CD4-positive, alpha-beta T cell treated with Interleukin-17A for 4 hours (primary cell): ENCODE data around the gene CLASP1.
"Not testable (repeated sequence)": the region's sequence is repeated elsewhere in the genome, so short reads cannot be mapped to it uniquely, and the experiment has no call there.

ENCODE experiments used
- DNase-seq: peaks from one replicate; pipeline ENCODE4 v3.0.0-alpha.2; 2020; ENCODE audit warnings: mixed read lengths

The CLASP1 gene

DNA sequence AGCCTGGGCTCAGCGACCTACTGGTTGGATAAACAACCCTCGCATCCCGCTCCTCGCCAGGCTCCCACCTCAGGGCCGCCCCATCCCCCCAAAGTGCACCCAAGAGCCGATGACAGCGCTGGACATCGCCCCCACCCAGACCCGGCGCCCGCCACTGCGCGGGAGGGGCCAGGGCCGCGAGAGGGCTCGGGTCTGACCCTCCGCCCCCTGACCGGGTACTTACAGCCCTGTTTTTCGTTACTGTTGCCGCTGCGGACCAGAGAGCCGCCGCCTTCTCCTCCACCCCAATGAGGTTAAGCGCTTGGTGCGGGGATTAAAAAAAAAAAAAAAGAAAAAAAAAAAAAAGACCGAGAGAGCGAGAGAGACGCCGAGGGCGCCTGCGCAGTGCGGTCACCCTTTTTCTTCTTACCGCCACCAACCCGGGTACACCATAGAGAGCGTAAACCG, at the start of gene CLASP1:
Gene CLASP1, minus strand, starts transcription at position 314 of the 447 bp plus-strand sequence. CDS start 43,567 bp downstream, outside the sequence.
- DNase-seq = no peak

DNA sequence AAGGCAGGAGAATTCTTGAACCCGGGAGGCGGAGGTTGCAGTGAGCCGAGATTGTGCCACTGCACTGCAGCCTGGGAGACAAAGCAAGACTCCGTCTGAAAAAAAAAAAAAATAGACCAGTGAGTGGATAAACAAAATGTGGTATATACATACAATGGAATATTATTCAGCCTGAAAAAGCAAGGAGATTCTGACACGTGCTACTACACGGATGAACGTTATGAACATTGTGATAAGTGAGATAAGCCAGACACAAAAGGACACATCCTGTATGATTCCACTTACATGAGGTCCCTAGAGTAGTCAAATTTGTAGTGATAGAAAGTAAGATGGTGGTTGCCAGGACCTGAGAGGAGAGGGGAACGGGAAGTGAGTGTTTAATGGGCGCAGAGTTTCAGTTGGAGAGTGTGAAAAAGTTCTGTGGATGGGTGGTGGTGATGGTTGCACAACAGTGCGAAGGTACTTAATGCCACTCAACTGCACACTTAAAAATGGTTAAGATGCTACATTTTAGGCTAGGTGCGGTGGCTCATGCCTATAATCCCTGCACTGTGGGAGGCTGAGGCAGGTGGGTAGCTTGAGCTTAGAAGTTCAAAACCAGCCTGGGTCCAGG, 49.2 kb upstream of the CLASP1 start:
- peak; percentile 14 for DNase-seq

DNA sequence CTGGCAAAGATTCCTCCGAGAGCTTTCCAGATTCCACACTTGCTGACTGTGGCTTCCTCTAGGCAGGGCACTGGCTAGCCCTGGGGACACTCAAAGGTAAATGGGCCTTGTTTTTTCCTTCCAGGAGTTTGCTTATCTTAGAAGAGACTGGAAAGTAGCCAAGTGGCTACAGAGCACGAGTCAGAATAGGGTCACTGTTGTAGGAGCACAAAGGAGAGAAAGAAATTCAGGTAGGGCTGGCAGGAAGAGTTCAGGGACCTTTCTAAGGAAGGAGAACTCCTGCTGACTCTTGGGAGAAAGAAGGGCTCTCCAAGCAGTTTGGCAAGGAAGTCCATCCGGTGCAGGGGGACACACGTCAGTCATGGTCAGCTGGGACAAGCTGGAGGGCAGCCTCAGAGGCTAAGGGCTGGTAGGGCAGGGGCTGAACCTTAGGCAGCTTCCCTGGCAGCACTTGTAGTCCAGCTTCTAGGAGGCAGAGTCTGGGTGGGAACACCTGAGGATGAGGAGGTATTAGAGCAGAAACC, 47.9 kb upstream of the CLASP1 start:
- no peak for DNase-seq

DNA sequence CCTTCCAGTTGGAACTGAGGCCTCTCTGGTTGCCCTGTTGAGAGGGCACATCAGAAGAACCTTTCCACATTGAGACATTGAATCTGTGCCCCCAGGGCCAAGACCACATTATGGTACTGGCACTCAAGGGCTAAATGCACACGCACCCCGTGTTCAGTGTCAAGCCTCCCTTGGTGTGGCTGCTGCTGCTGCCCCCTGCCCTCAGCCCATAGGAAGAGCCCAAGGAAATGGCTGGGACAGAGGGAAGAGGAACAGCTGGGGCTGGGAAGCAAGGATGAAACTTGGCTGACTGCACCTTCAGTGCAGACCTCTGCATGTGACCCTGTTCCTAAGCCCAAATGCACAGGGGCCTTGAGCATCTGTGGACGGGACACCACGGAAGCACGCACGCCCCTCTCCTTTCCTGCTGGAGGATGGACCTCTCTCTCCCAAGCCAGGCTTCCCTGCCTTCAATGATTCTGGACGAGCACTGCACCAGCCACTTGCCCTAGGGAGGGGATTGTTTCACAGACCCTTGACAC, 47.2 kb upstream of the CLASP1 start:
- no peak for DNase-seq

DNA sequence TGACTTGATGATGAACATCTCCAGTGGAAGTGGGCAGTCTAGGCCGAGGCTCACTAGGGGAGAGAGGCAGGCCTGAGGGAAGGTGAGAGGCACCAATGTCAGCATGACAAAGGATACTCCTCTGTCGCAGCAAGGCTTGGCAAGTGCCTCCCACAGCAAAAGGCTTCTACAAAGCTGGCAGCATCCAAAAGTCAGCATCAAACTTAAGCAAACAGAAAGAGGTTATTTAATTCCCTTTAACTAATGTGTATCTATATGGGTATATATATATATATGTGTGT, 45.8 kb upstream of the CLASP1 start:
- no peak for DNase-seq

DNA sequence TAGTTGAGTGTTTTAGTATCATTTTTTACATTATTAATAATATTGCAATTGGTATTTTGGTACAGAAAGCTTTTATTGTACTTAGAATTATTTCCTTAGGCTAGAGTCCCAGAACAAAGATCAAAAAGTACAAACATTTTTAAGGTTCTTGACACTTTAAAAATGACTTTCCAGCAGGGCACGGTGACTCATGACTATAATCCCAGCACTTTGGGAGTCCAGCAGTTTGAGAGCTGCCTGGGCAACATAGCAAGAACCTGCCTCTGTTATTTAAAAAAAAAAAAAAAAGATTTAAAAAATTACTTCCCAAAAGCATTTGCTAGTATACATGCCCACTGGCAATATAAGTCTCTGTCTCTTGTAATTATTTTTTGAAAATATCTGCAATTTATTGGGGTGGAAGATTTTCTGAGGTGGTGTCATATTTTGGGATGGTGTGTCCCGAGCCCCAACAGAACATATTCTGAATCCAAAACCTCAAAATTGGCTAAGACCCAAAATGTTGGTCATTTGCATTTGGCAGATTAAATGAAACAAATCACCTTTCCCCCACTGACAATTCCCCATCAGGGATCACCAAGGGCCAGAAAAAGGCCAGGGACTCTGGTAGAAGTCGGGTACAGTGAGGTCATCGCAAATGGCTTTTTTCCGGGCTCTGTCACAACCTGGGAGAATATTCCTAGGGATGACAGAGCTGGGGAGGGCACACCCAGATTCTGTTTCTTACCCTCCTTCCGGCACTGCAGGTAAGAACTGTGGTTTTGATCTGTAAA, 45.3 kb upstream of the CLASP1 start:
- DNase-seq = no peak

DNA sequence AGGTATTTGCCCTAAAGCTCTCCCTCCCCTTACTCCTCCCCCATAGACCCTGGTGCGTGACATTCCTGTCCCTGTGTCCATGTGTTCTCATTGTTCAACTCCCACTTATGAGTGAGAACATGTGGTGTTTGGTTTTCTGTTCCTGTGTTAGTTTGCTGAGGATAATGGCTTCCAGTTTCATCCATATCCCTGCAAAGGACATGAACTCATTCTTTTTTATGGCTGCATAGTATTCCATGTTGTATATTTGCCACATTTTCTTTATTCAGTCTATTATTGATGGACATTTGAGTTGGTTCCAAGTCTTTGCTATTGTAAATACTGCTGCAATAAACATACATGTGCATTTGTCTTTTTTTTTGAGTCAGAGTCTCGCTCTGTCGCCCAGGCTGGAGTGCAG, 41.3 kb upstream of the CLASP1 start:
- DNase-seq = not testable (repeated sequence)

DNA sequence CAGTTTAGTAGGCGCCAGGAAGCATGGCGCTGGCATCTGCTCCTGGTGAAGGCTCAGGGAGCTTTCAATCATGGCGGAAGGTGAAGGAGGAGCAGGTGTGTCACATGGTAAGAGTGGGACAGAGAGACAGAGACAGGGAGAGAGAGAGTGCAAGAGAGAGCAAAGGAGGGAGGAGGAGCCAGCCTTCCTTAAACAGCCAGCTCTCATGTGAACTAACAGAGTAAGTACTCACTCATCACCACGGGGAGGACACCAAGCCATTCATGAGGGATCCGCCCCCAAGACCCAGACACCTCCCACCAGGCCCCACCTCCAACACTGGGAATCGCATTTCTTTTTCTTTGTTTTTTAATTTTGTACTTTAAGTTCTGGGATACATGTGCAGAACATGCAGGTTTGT, 40.8 kb upstream of the CLASP1 start:
- no peak for DNase-seq

DNA sequence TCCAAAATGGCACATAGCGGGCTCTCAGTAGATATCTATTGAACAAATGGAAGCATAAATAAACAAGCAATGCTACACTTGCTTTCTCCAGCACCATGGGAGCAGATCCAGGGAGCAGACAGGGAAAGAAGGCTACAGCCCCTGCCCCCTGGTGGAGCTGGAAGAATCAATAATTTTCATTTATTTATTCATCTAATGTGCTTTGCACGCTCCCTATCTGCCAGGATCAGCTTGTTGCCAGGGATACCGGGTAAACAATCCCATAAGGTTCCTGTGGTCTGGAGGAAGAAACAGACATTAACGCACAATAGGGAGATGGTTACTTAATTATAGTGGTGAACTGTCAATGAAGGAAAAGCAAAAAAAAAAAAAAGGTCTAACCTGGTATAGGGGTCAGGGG, 40.1 kb upstream of the CLASP1 start:
- DNase-seq = peak; percentile 11

DNA sequence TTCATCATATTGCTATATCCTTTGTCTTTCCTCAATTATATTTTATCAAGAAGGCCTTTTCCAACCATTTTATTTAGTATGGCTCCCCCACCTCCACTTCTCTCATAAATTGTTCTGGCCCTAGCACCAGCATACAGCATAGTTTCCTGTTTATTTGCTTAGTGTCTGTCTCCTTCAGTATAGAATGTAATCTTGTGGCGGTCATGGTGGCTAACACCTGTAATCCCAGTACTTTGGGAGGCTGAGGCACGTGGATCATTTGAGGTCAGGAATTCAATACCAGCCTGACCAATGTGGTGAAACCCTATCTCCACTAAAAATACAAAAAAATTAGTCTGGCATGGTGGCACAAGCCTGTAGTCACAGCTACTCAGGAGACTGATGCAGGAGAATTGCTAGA, 39.6 kb upstream of the CLASP1 start:
- no peak for DNase-seq

DNA sequence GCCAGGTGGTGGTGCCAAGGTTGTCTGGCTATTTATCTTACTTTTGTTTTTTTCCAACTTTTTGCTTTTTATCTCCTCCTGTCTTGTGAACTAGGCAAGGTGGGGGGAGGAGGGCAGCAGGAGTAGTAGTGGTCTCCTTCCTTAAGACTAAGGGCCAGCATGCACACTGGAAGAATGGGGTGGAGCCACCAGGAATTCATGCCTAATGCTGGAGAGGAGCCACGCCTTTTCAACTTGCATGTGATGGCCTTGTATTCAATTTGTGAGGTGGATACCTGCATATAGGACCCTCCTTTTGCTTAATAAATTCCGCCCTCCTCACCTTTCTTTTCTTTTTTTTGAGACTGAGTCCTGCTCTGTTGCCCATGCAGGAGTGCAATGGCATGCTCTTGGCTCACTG, 37.6 kb upstream of the CLASP1 start:
- DNase-seq = no peak

DNA sequence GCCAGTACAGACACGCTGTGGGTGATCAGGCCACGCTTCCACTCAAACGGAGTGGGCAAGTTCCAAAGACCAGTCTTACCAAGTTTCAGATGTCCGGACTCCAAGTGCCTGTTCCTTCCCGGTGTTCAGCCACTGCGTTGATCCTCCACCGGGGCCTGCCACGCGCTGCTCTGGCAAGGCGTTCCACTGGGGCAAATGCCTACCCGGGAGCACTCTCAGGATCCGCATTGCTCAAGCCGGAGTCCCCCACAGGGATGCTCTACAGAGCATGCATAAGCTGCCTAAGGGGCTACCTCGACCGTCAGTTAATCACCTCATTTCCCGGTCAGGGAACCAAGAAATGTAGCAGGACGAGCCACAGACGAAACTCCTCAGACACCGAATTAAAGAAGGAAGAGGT, 37.0 kb upstream of the CLASP1 start:
- DNase-seq = no peak

DNA sequence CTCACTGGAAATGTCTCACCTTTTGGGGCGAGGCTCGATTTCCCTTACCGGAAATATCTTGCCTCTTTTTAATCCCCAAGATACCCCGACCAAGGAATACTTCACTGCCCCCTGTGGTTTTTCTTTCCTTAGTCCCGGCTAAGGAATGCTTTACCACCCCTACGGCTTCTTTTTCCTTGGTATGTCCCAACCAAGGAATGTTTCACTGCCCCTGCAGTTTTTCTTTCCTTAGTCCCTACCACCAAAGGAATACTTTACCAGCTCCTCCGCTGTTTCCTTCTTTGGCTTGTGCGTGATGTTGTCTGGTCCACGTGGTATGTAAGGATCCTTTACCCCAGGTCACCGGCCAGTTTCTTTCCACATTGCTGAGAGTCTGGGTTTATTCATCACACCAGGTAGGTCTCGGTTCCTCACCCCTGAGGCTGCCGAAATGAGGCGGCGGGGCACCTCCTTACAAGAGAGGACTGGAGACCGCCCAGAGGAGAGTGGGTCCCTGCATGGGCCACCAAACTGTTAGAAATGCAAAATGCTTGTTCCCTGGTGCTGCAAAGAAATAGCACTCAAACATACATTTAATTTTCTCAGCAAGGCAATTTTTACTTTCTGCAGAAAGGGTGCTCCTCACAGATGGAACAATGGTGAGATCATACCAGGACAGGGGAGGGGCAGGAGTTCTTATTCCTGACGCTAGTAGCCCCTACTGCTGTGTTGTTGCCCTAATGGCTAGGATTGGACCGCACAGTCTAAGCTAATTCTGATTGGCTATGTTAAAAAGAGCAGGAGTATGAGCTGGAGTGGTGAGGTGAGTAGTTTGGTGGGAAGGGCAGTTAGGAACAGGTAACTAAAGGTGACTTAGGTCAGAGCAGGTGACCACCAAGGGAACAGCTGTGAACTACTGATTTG, 33.4 kb upstream of the CLASP1 start:
- no peak for DNase-seq

DNA sequence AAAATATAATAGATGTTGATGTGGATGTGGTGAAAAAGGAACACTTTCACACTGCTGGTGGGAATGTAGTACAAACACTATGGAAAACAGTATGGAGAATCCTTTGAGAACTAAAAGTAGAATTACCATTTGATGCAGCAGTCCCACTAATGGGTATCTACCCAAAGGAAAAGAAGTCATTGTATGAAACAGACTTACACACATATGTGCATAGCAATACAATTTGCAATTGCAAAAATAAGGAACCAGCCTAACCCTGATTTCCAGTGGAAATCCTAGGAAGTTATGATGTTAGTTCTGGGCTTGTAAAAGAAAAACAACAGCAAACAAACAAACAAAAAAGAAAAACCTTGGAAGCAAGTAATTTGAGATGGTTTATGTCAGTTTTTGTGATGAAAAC, 28.6 kb upstream of the CLASP1 start:
- DNase-seq = no peak

DNA sequence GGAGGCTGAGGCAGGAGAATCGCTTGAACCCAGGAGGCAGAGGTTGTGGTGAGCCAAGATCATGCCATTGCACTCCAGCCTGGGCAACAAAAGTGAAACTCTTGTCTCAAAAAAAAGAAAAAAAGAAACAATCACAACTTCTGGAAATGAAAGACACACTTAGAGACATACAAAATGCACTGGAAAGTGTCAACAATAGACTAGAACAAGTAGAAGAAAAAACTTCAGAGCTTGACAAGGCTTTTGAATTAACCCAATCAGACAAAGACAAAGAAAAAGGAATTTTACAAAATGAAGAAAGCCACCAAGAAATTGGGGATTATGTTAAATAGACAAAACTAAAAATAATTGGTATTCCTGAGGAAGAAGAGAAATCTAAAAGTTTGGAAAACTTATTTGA, 22.4 kb upstream of the CLASP1 start:
- DNase-seq = not testable (repeated sequence)

DNA sequence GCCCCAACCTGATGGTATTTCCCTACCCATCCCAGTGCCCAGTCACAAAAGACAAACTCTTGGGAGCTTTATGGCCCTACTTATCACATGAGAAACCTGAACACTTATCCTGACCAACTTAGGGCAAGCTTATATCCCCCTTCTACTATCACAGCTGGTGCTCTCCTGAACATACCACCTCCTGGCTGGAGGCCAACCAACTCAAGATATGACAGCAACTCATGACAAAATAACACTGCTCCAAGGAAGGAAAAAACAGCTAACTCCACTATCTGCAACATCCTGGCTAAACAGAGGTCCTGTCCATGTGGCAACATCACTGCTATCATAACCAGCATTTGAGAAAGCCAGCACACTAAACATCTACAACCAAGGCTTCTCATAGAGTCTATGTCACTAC, 20.9 kb upstream of the CLASP1 start:
- DNase-seq = no peak

DNA sequence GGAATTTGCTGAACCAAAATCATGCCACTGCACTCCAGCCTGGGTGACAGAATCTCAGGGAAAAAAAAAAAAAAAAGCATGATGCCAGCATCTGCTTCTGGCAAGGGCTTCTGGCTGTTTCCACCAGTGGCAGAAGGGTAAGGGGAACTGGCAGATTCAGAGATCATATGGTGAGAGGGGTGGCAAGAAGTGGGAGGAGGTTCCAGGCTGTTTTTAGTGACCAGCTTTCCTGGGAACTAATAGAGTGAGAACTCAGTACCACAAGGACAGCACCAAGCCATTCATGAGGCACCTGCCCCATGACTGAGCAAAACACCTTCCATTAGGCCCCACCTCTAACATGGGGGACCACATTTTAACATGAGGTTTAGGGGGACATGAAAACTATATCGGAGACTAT, 18.4 kb upstream of the CLASP1 start:
- DNase-seq = no peak

DNA sequence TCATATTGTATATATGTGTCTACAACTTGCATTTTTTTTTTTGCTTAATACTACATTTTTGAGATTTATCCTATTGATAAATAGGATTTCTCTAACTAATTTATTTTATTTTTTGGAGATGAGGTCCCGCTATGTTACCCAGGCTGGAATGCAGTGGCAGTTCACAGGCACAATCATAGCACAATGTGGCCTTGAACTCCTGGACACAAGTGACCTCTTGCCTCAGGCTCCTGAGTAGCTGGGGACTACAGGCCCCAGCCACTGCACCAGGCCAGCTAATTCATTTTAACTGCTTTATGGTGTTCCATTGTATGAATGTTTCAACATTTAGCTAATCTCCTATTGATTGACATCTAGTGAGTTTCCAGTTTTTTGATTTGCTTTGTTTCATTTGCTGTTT, 16.8 kb upstream of the CLASP1 start:
- DNase-seq = no peak

DNA sequence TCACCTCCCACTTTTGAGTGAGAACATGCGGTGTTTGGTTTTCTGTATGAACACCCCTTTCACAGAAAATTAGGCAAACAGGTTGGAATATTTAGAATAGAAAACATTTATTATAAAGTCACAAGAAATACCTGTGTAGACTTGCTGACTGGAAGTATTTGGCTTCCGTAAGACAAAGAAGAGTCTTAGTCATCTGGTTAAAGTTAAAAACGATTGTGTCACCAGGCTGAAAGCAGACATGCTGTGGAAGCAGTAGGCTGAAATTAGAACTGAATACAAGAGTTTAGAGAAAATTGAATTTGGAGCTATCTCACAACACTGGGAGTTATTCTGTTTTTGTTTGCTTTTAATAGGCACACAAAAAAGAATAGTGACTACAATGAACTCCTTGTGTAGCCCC, 16.2 kb upstream of the CLASP1 start:
- no peak for DNase-seq

DNA sequence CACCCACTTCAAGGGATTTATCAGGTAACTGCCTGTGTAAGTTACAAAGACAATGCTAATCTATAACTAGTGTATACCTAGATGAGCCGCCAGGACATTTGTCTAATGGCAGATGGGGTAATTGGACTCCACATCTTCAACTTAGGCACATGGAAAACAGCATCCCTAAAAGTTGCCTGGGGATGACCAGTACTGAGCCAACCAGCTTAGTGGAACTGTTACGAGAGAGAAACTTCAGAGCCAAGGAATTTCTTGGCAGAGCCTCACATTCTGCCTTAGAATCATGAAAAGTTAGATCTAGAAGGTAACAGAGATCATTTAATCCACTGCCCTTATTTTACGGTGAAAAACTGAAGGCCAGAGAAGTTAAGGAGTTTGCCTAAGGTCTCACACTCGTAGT, 15.5 kb upstream of the CLASP1 start:
- DNase-seq = no peak

DNA sequence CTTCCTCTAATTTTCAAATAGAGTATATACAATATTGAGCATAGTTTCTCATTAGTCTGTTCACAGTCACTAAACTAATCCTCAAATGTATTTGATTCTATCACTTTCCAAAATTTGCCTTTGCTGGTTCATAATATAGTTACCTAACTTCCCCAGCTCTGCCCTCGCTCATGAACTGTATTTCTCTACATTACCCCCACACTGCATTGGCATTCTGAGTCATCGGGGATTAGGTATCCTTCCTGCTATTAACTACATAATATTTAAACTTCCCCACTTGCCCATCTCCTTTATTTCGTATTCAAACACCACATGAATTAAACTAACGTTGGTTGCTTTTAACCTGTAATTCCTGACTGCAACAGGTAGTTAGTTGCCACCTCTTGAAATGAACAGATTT, 14.8 kb upstream of the CLASP1 start:
- DNase-seq = no peak

DNA sequence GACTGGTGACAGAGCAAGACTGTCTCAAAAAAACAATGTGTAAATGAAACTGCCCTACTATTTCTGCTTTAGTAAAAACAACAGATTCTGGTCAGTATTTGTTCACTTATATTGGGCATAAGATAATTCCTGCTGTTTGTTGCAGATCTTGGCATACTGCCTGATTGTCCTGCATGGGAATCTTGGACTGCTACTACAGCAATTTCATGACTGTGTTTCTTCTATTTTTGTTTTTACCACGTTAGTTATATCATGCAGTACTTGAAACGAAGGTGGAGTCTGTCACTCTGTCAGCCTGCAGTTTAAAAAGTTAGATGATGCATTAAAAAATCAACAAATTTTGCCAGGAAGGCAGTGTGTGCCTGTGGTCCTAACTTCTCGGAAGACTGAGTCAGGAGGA, 14.2 kb upstream of the CLASP1 start:
- no peak for DNase-seq

DNA sequence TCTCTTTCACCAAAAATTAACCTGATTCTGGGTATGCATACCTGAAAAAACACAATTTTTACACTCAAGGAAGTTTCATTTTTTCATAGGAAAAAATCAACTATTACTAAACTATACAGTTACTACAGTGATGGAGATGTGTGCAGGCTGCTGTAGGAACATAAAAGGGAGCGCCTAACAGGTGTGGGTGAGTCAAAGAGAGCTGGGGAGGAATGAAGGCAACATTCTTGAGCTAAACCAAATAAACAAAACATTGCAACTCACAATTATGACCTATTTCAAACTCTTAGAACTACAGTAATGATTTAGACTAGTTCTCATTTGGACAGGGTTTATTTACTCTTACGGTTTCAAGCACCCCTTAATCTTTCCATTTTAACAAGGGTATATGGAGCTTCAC, 13.4 kb upstream of the CLASP1 start:
- DNase-seq = no peak
